ENCODE data around the gene AHNAK2. TPM values are rescaled to one million over a fixed set of nuclear protein-coding genes. Genes with fewer than 3 reads are reported as not detected.

Gene AHNAK2
- total and polyA plus RNA-seq, 4 experiments from 2014 or later = 0.06 to 0.15 TPM; not detected in 2

DNA sequence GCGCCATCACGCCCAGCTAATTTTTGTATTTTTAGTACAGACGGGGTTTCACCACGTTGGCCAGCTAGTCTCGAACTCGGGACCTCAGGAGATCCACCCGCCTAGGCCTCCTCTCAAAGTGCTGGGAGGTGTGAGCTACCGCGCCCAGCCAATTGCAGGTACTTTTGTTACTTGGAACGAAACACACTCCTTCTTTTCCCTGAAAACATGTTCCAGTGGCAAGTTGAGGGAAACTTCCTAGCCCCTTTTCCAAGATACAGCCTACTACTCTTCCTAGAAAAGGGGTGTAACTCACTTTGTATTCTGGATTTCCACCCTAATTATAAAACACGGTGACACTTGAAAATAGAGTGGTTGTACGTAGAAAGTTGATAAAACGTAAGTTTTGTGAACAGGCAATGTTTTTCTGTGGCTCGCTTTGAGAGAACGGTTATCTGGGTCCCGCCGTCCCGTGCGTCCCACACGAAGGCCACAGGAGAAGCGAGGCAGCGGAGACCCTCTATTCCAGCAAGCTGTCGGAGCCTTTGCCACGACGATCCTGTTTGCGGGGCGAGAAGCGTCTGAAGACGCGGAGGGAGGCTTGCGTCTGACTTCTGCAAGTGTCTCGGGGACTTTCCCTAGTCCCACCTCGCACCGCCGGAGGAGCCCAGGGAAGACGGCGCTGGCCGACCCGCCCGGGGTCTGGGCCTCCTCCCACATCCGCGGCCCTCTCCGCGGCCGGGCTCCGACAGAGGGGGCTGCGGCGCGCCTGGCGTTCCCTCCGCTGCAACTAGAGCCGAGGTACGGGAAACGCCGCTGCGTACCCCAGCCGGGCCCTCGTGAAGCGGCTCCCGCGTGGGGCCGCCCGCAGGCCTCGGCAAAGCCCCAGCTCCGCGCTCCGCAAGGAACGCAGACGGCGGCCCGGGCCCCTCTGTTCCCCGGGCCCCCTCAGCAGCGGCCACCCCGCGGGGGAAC, 42.0 kb upstream of the AHNAK2 start:
- Mint-ChIP-seq H3K9me3 (no peaks in the 10 kb centered on the region), H3K27me3 (peaks cover 0 to 1% of the 10 kb centered on the region in 2 donors), H3K4me1 (peaks cover 34 to 84% (median 61%) of the 10 kb centered on the region in 4 donors), H3K36me3 (peaks cover 4 to 9% of the 10 kb centered on the region in 2 donors), H3K27ac (peak overlapping the region; percentile 94 to 97 (median 96)), H3K4me3 (peak overlapping the region; percentile 92 to 98 (median 94))
- no peaks in the 10 kb centered on the region for H3K9me3 ChIP-seq (ENCODE audit: control insufficient read depth in 1 of 2, low read length in 2 of 2)
- intact Hi-C loops (cut with micrococcal nuclease) = loop anchor here (2.0 to 5.0 kb wide), 5 partner anchors 43 to 1303 kb away; partner anchors contain the start of genes SIVA1, TEDC1, XRCC3 and ZFYVE21
- ChIA-PET CTCF (ENCODE audit: partially characterized antibody) (interaction anchor here (1.0 to 6.6 kb wide), 4 partner anchors 8 to 36 kb away, joined by 4 to 46 read pairs (median 9); partner anchors contain the start of gene CLBA1), POLR2A (ENCODE audit: partially characterized antibody) (interaction anchor here (0.7 to 4.9 kb wide), 18 partner anchors 9 to 465 kb away, joined by 3 to 70 read pairs (median 6); partner anchors contain the start of genes BRF1, CLBA1, GPR132 and PACS2)
- no peaks in the 10 kb centered on the region for H3K36me3 ChIP-seq (ENCODE audit: insufficient read depth, low read length)
- H3K4me3 ChIP-seq (ENCODE audit: low read length in 2 of 2) = peak overlapping the region; percentile 42 to 69
- peak; percentile 61 to 83 (median 68) for DNase-seq
- H3K27me3 ChIP-seq (ENCODE audit: insufficient read depth, low read length) = no peaks in the 10 kb centered on the region
- peaks cover 72% of the 10 kb centered on the region for H3K4me1 ChIP-seq (ENCODE audit: insufficient read depth, low read length)
- peak overlapping the region; percentile 75 for H3K27ac ChIP-seq (ENCODE audit: low read depth, low read length)

DNA sequence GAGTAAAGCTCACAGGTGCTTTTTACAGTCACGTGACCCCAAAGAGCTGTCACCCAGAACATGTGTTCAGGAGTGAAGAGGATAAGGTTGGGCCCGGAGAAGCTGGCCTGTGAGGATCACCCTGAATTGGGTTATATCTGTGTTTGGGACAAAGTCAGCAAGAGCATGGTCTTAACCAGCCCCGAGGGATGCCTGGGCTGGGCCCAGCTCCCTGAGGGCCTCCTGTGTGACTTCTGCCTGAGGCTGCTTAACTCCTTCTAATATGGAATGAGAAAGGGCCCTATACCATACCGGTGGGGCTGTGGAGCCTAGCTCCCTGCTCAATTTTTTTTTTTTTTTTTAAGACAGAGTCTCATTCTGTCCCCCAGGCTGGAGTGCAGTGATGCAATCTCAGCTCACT, 40.2 kb upstream of the AHNAK2 start:
- no peak overlapping the region for H3K27ac ChIP-seq (ENCODE audit: low read depth, low read length)
- intact Hi-C loops (cut with micrococcal nuclease) = no loop called here
- DNase-seq = no peak

DNA sequence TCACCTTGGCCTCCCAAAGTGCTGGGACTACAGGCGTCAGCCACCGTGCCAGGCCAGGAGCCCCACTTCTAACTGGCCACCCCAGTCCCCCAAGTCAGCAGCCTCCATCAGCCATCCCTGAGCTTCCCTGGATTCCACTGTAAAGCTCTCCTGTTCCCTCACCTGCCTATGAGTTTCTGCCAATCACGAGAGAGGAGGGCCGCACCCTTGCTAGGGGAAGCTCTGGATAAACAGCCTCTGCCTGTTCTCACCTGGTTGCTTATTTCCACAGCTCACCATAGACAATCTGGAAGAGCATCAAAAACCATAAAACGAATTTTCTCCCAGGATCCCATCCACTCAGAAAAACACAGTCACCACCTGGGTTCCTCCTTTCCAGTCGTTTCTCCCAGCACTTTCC, 37.7 kb upstream of the AHNAK2 start:
- peak overlapping the region; percentile 63 for H3K27ac ChIP-seq (ENCODE audit: low read depth, low read length)
- intact Hi-C loops (cut with micrococcal nuclease) = no loop called here
- Mint-ChIP-seq H3K27ac (peak overlapping the region; percentile 77 to 95 (median 90)), H3K36me3 (peaks cover 4 to 22% of the 10 kb centered on the region in 2 donors), H3K27me3 (peaks cover 0 to 1% of the 10 kb centered on the region in 2 donors), H3K9me3 (no peaks in the 10 kb centered on the region), H3K4me3 (peak overlapping the region in 7 of 8 donors; percentile 29 to 70 (median 66)), H3K4me1 (peaks cover 56 to 84% (median 71%) of the 10 kb centered on the region in 4 donors)
- POLR2A ChIA-PET (ENCODE audit: partially characterized antibody) = interaction anchor here (1.7 to 2.2 kb wide), 3 partner anchors 10 to 50 kb away, joined by 3 to 12 read pairs (median 5); partner anchors contain the start of gene GPR132
- H3K9me3 ChIP-seq (ENCODE audit: control insufficient read depth in 1 of 2, low read length in 2 of 2) = no peaks in the 10 kb centered on the region
- CTCF ChIA-PET (ENCODE audit: partially characterized antibody) = interaction anchor here (2.2 kb wide), 1 partner anchor 30 kb away, joined by 16 read pairs; no protein-coding TSS in a partner anchor
- DNase-seq = no peak
- H3K27me3 ChIP-seq (ENCODE audit: insufficient read depth, low read length) = no peaks in the 10 kb centered on the region
- no peak overlapping the region for H3K4me3 ChIP-seq (ENCODE audit: low read length in 2 of 2)
- H3K4me1 ChIP-seq (ENCODE audit: insufficient read depth, low read length) = peaks cover 78% of the 10 kb centered on the region
- peaks cover 10% of the 10 kb centered on the region for H3K36me3 ChIP-seq (ENCODE audit: insufficient read depth, low read length)

More for the DNA sequence above, 40.2 kb upstream of the AHNAK2 start:
- Histone ChIP-seq H3K4me3 (ENCODE audit: low read length in 2 of 2) (no peak overlapping the region), H3K9me3 (ENCODE audit: control insufficient read depth in 1 of 2, low read length in 2 of 2) (no peaks in the 10 kb centered on the region), H3K36me3 (ENCODE audit: insufficient read depth, low read length) (no peaks in the 10 kb centered on the region), H3K27me3 (ENCODE audit: insufficient read depth, low read length) (no peaks in the 10 kb centered on the region), H3K4me1 (ENCODE audit: insufficient read depth, low read length) (peaks cover 78% of the 10 kb centered on the region)
- ChIA-PET CTCF (ENCODE audit: partially characterized antibody) (interaction anchor here (0.9 to 6.6 kb wide), 3 partner anchors 16 to 72 kb away, joined by 3 to 46 read pairs (median 3); no protein-coding TSS in a partner anchor), POLR2A (ENCODE audit: partially characterized antibody) (interaction anchor here (4.6 to 4.9 kb wide), 2 partner anchors 34 to 45 kb away, joined by 32 to 70 read pairs; partner anchors contain the start of genes CLBA1 and GPR132)
- Mint-ChIP-seq H3K4me3 (peak overlapping the region in 7 of 8 donors; percentile 92 to 98 (median 93)), H3K27ac (peak overlapping the region in 6 of 7 donors; percentile 13 to 97 (median 80)), H3K27me3 (peaks cover 0 to 1% of the 10 kb centered on the region in 2 donors), H3K36me3 (peaks cover 4 to 6% of the 10 kb centered on the region in 2 donors), H3K4me1 (peaks cover 50 to 87% (median 67%) of the 10 kb centered on the region in 4 donors), H3K9me3 (no peaks in the 10 kb centered on the region)

DNA sequence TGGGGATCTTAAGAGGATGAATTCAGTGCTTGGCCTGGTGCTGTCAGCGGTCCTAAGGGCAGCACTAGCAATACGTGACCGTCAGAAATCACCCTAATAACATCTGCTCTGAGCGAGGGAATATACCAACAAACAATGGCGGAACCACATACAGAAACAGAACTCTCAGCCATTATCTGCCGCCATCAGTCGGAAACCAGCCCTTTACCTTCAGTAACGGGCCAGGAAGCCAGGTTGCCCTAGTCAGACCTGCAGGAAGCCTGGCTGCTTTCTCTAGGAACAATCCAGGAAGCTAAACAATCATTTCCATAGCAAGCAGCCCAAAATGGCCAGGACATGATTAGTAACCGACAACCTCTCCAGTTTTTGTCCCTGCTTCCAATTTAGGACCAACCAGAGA, 37.1 kb upstream of the AHNAK2 start:
- Histone ChIP-seq H3K4me1 (ENCODE audit: insufficient read depth, low read length) (peaks cover 78% of the 10 kb centered on the region), H3K9me3 (ENCODE audit: control insufficient read depth in 1 of 2, low read length in 2 of 2) (no peaks in the 10 kb centered on the region), H3K27me3 (ENCODE audit: insufficient read depth, low read length) (no peaks in the 10 kb centered on the region), H3K4me3 (ENCODE audit: low read length in 2 of 2) (no peak overlapping the region), H3K36me3 (ENCODE audit: insufficient read depth, low read length) (peaks cover 17% of the 10 kb centered on the region), H3K27ac (ENCODE audit: low read depth, low read length) (peak overlapping the region; percentile 63)
- H3K4me1 Mint-ChIP-seq = peaks cover 56 to 83% (median 70%) of the 10 kb centered on the region in 4 donors
- CTCF ChIA-PET (ENCODE audit: partially characterized antibody) = interaction anchor here (2.2 kb wide), 1 partner anchor 31 kb away, joined by 16 read pairs; no protein-coding TSS in a partner anchor
- intact Hi-C loops (cut with micrococcal nuclease) = no loop called here
- H3K9me3 Mint-ChIP-seq = no peaks in the 10 kb centered on the region
- H3K4me3 Mint-ChIP-seq = peak overlapping the region; percentile 28 to 70 (median 56)
- H3K27me3 Mint-ChIP-seq = peaks cover 0 to 1% of the 10 kb centered on the region in 2 donors
- H3K36me3 Mint-ChIP-seq = peaks cover 4 to 27% of the 10 kb centered on the region in 2 donors
- POLR2A ChIA-PET (ENCODE audit: partially characterized antibody) = interaction anchor here (1.7 to 2.2 kb wide), 3 partner anchors 10 to 50 kb away, joined by 3 to 12 read pairs (median 5); partner anchors contain the start of gene GPR132
- DNase-seq = peak in 2 of 5 donors; percentile 24 to 39
- H3K27ac Mint-ChIP-seq = peak overlapping the region; percentile 77 to 95 (median 89)

DNA sequence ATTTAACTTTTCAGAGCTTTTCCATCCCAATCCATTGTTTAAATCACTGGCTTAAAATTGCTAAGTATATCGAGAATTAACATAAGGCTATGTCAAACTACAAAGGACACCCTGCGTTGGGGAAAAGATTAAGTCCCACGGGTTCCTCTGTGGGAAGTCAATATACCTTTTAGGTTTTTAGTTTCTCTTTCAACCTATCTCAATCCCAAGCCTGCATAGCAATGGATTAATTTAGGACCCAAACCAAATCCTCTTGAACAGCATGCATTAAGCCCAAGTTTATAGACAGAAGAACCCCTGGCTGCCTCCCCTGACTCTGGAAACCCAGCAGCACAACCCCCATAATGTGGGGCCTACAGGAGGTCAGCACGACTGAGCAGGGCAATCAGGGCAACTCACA, 36.5 kb upstream of the AHNAK2 start:
- intact Hi-C loops (cut with micrococcal nuclease) = loop anchor here (5.0 kb wide), 1 partner anchor 37 kb away; the partner anchor contains the start of gene AHNAK2

DNA sequence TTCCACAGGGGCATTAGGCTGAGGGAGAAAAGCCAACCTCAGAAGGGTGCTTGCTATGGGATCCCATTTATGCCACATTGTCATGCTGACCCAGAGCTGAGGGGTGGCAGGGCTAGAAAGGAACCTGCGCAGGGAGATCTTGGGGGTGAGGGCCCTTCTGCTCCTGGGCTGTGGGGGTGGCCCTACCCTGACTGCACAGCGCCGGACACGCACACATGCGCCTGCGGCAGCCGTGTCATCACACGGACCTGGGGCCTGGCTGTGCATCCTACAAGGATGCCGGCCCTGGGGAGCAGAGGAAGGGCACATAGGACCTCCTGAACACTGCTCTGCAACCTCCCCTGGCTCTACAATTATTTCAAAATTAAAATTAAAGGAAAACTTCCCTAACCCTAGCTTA, 35.9 kb upstream of the AHNAK2 start:
- Histone ChIP-seq H3K4me3 (ENCODE audit: low read length in 2 of 2) (peak overlapping the region in 1 of 2 donors; percentile 10), H3K4me1 (ENCODE audit: insufficient read depth, low read length) (peaks cover 66% of the 10 kb centered on the region), H3K27ac (ENCODE audit: low read depth, low read length) (peak overlapping the region; percentile 63), H3K36me3 (ENCODE audit: insufficient read depth, low read length) (peaks cover 28% of the 10 kb centered on the region), H3K9me3 (ENCODE audit: control insufficient read depth in 1 of 2, low read length in 2 of 2) (no peaks in the 10 kb centered on the region), H3K27me3 (ENCODE audit: insufficient read depth, low read length) (no peaks in the 10 kb centered on the region)
- ChIA-PET POLR2A (ENCODE audit: partially characterized antibody) (interaction anchor here (0.6 to 2.2 kb wide), 2 partner anchors 8 to 11 kb away, joined by 3 to 12 read pairs; no protein-coding TSS in a partner anchor), CTCF (ENCODE audit: partially characterized antibody) (interaction anchor here (1.5 kb wide), 1 partner anchor 41 kb away, joined by 3 read pairs; no protein-coding TSS in a partner anchor)
- Mint-ChIP-seq H3K36me3 (peaks cover 11 to 31% of the 10 kb centered on the region in 2 donors), H3K27me3 (no peaks in the 10 kb centered on the region), H3K4me1 (peaks cover 52 to 71% (median 61%) of the 10 kb centered on the region in 4 donors), H3K4me3 (peak overlapping the region in 3 of 8 donors; percentile 56 to 70 (median 66)), H3K27ac (peak overlapping the region; percentile 77 to 91 (median 86)), H3K9me3 (no peaks in the 10 kb centered on the region)
- intact Hi-C loops (cut with micrococcal nuclease) = loop anchor here (5.0 kb wide), 1 partner anchor 37 kb away; the partner anchor contains the start of gene AHNAK2
- DNase-seq = no peak

More for the DNA sequence above, 36.5 kb upstream of the AHNAK2 start:
- no peak for DNase-seq
- H3K9me3 Mint-ChIP-seq = no peaks in the 10 kb centered on the region
- Histone ChIP-seq H3K27ac (ENCODE audit: low read depth, low read length) (peak overlapping the region; percentile 63), H3K4me3 (ENCODE audit: low read length in 2 of 2) (peak overlapping the region in 1 of 2 donors; percentile 10), H3K9me3 (ENCODE audit: control insufficient read depth in 1 of 2, low read length in 2 of 2) (no peaks in the 10 kb centered on the region), H3K36me3 (ENCODE audit: insufficient read depth, low read length) (peaks cover 23% of the 10 kb centered on the region), H3K27me3 (ENCODE audit: insufficient read depth, low read length) (no peaks in the 10 kb centered on the region), H3K4me1 (ENCODE audit: insufficient read depth, low read length) (peaks cover 72% of the 10 kb centered on the region)
- peak overlapping the region in 5 of 8 donors; percentile 37 to 70 (median 63) for H3K4me3 Mint-ChIP-seq
- H3K4me1 Mint-ChIP-seq = peaks cover 56 to 77% (median 66%) of the 10 kb centered on the region in 4 donors
- CTCF ChIA-PET (ENCODE audit: partially characterized antibody) = interaction anchor here (1.5 to 2.2 kb wide), 2 partner anchors 31 to 41 kb away, joined by 3 to 16 read pairs; no protein-coding TSS in a partner anchor
- H3K36me3 Mint-ChIP-seq = peaks cover 8 to 29% of the 10 kb centered on the region in 2 donors
- H3K27me3 Mint-ChIP-seq = no peaks in the 10 kb centered on the region
- H3K27ac Mint-ChIP-seq = peak overlapping the region; percentile 77 to 91 (median 86)
- POLR2A ChIA-PET (ENCODE audit: partially characterized antibody) = interaction anchor here (0.6 to 2.2 kb wide), 2 partner anchors 7 to 11 kb away, joined by 3 to 12 read pairs; no protein-coding TSS in a partner anchor
